WTC11 (cell line): ENCODE results near the gene CZIB. TPM values are rescaled to one million over a fixed set of nuclear protein-coding genes. Genes with fewer than 3 reads are reported as not detected.

Experiments used
- ELF4 ChIP-seq: sonication (generic); formaldehyde crosslinking; IDR thresholded peaks from 2 replicates; pipeline ENCODE4 v1.8.1; 2022; ENCODE audit warnings: low read depth, mild to moderate bottlenecking, moderate library complexity, missing genetic modification reagents
- EMX1 ChIP-seq: fragments of 250-450 bp; sonication (Bioruptor Pico); IDR thresholded peaks from 2 replicates; pipeline ENCODE4 v1.8.0; 2021; ENCODE audit warnings: mild to moderate bottlenecking
- ESRRA ChIP-seq: sonication (generic); formaldehyde crosslinking; IDR thresholded peaks from 2 replicates; pipeline ENCODE4 v1.8.1; 2022; ENCODE audit warnings: mild to moderate bottlenecking, missing genetic modification reagents, borderline replicate concordance
- FOXJ3 ChIP-seq: sonication (generic); formaldehyde crosslinking; IDR thresholded peaks from 2 replicates; pipeline ENCODE4 v1.9.0; 2021; ENCODE audit warnings: missing genetic modification reagents, mild to moderate bottlenecking, borderline replicate concordance
- FOXP1 ChIP-seq: sonication (generic); formaldehyde crosslinking; IDR thresholded peaks from 2 replicates; pipeline ENCODE4 v1.8.0; 2022; ENCODE audit warnings: missing genetic modification reagents, mild to moderate bottlenecking, moderate library complexity, borderline replicate concordance
- GABPB1 ChIP-seq: sonication (generic); formaldehyde crosslinking; IDR thresholded peaks from 2 replicates; pipeline ENCODE4 v1.8.1; 2023; ENCODE audit warnings: mild to moderate bottlenecking, missing genetic modification reagents
- GRHL2 ChIP-seq: fragments of 250-450 bp; sonication (Bioruptor Pico); IDR thresholded peaks from 2 replicates; pipeline ENCODE4 v1.8.0; 2022; ENCODE audit warnings: mild to moderate bottlenecking, moderate library complexity; ENCODE audit not compliant: insufficient replicate concordance, severe bottlenecking
- JUN ChIP-seq: sonication (generic); formaldehyde crosslinking; IDR thresholded peaks from 2 replicates; pipeline ENCODE4 v1.8.0; 2023; ENCODE audit warnings: mild to moderate bottlenecking, missing genetic modification reagents
- KAT7 ChIP-seq: sonication (generic); formaldehyde crosslinking; IDR thresholded peaks from 2 replicates; pipeline ENCODE4 v1.8.1; 2023; ENCODE audit warnings: missing genetic modification reagents, mild to moderate bottlenecking, borderline replicate concordance
- NFATC4 ChIP-seq: fragments of 250-450 bp; sonication (Bioruptor Pico); IDR thresholded peaks from 2 replicates; pipeline ENCODE4 v1.9.0; 2021; ENCODE audit warnings: mild to moderate bottlenecking
- NFYB ChIP-seq: sonication (generic); formaldehyde crosslinking; conservative IDR thresholded peaks from 2 replicates; pipeline ENCODE4 v1.8.0; 2022; ENCODE audit warnings: low read depth, missing genetic modification reagents
- NR1H2 ChIP-seq: sonication (generic); formaldehyde crosslinking; IDR thresholded peaks from 2 replicates; pipeline ENCODE4 v1.9.0; 2021; ENCODE audit warnings: mild to moderate bottlenecking, moderate library complexity, missing genetic modification reagents
- NR2C2 ChIP-seq: sonication (generic); formaldehyde crosslinking; IDR thresholded peaks from 2 replicates; pipeline ENCODE4 v1.8.0; 2022; ENCODE audit warnings: mild to moderate bottlenecking, missing genetic modification reagents
- NR3C1 ChIP-seq: sonication (generic); formaldehyde crosslinking; conservative IDR thresholded peaks from 2 replicates; pipeline ENCODE4 v1.8.1; 2023; ENCODE audit warnings: low read depth, mild to moderate bottlenecking, missing genetic modification reagents
- RORB ChIP-seq: fragments of 250-450 bp; sonication (Bioruptor Pico); IDR thresholded peaks from 2 replicates; pipeline ENCODE4 v1.9.0; 2021; ENCODE audit warnings: mild to moderate bottlenecking
- SMAD3 ChIP-seq: sonication (generic); formaldehyde crosslinking; IDR thresholded peaks from 2 replicates; pipeline ENCODE4 v1.8.0; 2022; ENCODE audit warnings: missing genetic modification reagents, mild to moderate bottlenecking, borderline replicate concordance
- SMAD4 ChIP-seq: sonication (generic); formaldehyde crosslinking; IDR thresholded peaks from 2 replicates; pipeline ENCODE4 v1.8.0; 2022; ENCODE audit warnings: mild to moderate bottlenecking, missing genetic modification reagents
- SOX15 ChIP-seq: fragments of 250-450 bp; sonication (Bioruptor Pico); IDR thresholded peaks from 2 replicates; pipeline ENCODE4 v1.9.0; 2021; ENCODE audit warnings: mild to moderate bottlenecking
- TCF7 ChIP-seq: sonication (generic); formaldehyde crosslinking; IDR thresholded peaks from 2 replicates; pipeline ENCODE4 v1.8.0; 2022; ENCODE audit warnings: mild to moderate bottlenecking, low read depth, missing genetic modification reagents, moderate library complexity
- TEAD1 ChIP-seq: sonication (generic); formaldehyde crosslinking; IDR thresholded peaks from 2 replicates; pipeline ENCODE4 v1.8.0; 2022; ENCODE audit warnings: mild to moderate bottlenecking, missing genetic modification reagents
- TEAD4 ChIP-seq: sonication (generic); formaldehyde crosslinking; IDR thresholded peaks from 2 replicates; pipeline ENCODE4 v1.8.0; 2022; ENCODE audit warnings: mild to moderate bottlenecking, missing genetic modification reagents
- ZNF121 ChIP-seq: sonication (generic); formaldehyde crosslinking; IDR thresholded peaks from 2 replicates; pipeline ENCODE4 v1.8.0; 2023; ENCODE audit warnings: missing genetic modification reagents
- ZNF138 ChIP-seq: sonication (generic); formaldehyde crosslinking; conservative IDR thresholded peaks from 2 replicates; pipeline ENCODE4 v1.8.1; 2022; ENCODE audit warnings: mild to moderate bottlenecking, moderate library complexity, missing genetic modification reagents
- ZNF317 ChIP-seq: sonication (generic); formaldehyde crosslinking; IDR thresholded peaks from 2 replicates; pipeline ENCODE4 v1.8.1; 2023; ENCODE audit warnings: low read depth, mild to moderate bottlenecking, moderate library complexity, missing genetic modification reagents, borderline replicate concordance
- ZNF396 ChIP-seq: fragments of 250-450 bp; sonication (Bioruptor Pico); IDR thresholded peaks from 2 replicates; pipeline ENCODE4 v1.8.0; 2021; ENCODE audit warnings: mild to moderate bottlenecking, moderate library complexity, borderline replicate concordance
- ZNF671 ChIP-seq: fragments of 250-450 bp; sonication (Bioruptor Pico); IDR thresholded peaks from 2 replicates; pipeline ENCODE4 v1.8.0; 2021; ENCODE audit warnings: mild to moderate bottlenecking
- total RNA-seq: library from RNA; stranded (reverse); gene quantifications from 3 replicates; pipeline ENCODE4 v1.2.3, GENCODE V29; 2021
- TF ChIP-seq, protein P1 (sequence below): sonication (generic); formaldehyde crosslinking; IDR thresholded peaks from 2 replicates; pipeline ENCODE4 v1.8.1; 2023; ENCODE audit warnings: mild to moderate bottlenecking, missing genetic modification reagents
- TF ChIP-seq, protein P2 (sequence below): sonication (generic); formaldehyde crosslinking; IDR thresholded peaks from 2 replicates; pipeline ENCODE4 v1.8.1; 2022; ENCODE audit warnings: missing genetic modification reagents, borderline replicate concordance
- TF ChIP-seq, protein P3 (sequence below): sonication (generic); formaldehyde crosslinking; IDR thresholded peaks from 2 replicates; pipeline ENCODE4 v1.8.0; 2022; ENCODE audit warnings: mild to moderate bottlenecking, missing genetic modification reagents
- TF ChIP-seq, protein P4 (sequence below): sonication (generic); formaldehyde crosslinking; conservative IDR thresholded peaks from 2 replicates; pipeline ENCODE4 v1.8.1; 2023; ENCODE audit warnings: mild to moderate bottlenecking, low read depth, missing genetic modification reagents, moderate library complexity
- TF ChIP-seq, protein P5 (sequence below): fragments of 200-600 bp; IDR thresholded peaks from 2 replicates; pipeline ENCODE4 v1.8.0; 2022; ENCODE audit warnings: antibody characterized with exemption
- TF ChIP-seq, protein P6 (sequence below): sonication (generic); formaldehyde crosslinking; IDR thresholded peaks from 2 replicates; pipeline ENCODE4 v1.8.0; 2022; ENCODE audit warnings: mild to moderate bottlenecking, missing genetic modification reagents

The CZIB gene
- total RNA-seq, 1 experiment from 2014 or later = 41.6 TPM

DNA sequence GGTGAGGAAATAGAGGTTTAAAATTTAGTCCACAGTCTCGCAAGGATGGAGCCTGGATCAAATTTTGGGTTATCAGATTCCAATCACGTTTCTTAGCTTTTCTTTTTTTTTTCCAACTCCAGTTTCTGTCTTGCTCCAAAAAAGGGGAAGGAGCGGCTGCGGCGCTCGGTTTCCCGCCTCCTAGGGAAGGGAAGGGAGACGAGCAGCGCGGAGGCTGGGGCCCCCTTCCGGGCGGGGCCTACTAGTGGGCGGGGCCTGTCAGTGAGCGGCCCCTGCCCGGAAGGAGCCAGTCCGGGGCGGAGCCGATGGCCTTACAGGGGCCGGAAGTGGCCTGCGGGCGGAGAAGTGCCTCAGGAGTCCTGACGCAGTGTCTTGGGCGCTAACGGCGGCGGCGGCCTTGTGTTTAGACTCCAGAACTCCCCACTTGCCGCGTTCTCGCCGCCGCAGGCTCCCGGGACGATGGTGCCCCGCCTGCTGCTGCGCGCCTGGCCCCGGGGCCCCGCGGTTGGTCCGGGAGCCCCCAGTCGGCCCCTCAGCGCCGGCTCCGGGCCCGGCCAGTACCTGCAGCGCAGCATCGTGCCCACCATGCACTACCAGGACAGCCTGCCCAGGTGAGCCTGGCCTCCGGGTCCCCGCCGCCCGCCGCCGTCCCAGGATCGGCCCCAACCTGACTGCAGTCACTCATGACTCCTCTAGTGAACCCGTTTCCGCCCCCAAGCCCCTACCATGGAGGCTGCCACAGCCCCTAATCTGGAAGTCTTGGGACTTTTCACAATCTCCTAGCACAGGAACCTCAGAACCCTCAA is 23.7 kb downstream of the CZIB start, which contains the start of gene CPT2 (continued):
- TF ChIP-seq EMX1 (no peak), FOXP1 (peak; percentile 79), ZNF317 (CRISPR knock-in tag) (no peak), JUN (CRISPR knock-in tag) (no peak), KAT7 (0 out of 2 replicates have a peak, but pooled peaks have one; percentile 66), RORB (no peak), ZNF396 (CRISPR knock-in tag) (no peak), GRHL2 (CRISPR knock-in tag) (no peak), NFYB (CRISPR knock-in tag) (no peak), GABPB1 (CRISPR knock-in tag) (no peak), SMAD3 (CRISPR knock-in tag) (0 out of 2 replicates have a peak, but pooled peaks have one; percentile 54), NR2C2 (CRISPR knock-in tag) (no peak), ZNF671 (no peak), NFATC4 (no peak), ZNF138 (no peak), ZNF121 (CRISPR knock-in tag) (no peak), FOXJ3 (no peak), TEAD1 (CRISPR knock-in tag) (no peak), SMAD4 (CRISPR knock-in tag) (no peak), SOX15 (CRISPR knock-in tag) (no peak), TCF7 (CRISPR knock-in tag) (no peak), ESRRA (peak; percentile 54; the same call in 1 of the 2 replicates), ELF4 (CRISPR knock-in tag) (0 out of 2 replicates have a peak, but pooled peaks have one; percentile 14), TEAD4 (CRISPR knock-in tag) (no peak), NR3C1 (CRISPR knock-in tag) (no peak), NR1H2 (CRISPR knock-in tag) (no peak)
- TF ChIP-seq, protein P1, sequence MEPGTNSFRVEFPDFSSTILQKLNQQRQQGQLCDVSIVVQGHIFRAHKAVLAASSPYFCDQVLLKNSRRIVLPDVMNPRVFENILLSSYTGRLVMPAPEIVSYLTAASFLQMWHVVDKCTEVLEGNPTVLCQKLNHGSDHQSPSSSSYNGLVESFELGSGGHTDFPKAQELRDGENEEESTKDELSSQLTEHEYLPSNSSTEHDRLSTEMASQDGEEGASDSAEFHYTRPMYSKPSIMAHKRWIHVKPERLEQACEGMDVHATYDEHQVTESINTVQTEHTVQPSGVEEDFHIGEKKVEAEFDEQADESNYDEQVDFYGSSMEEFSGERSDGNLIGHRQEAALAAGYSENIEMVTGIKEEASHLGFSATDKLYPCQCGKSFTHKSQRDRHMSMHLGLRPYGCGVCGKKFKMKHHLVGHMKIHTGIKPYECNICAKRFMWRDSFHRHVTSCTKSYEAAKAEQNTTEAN (CRISPR knock-in tag) = 0 out of 2 replicates have a peak, but pooled peaks have one; percentile 51
- TF ChIP-seq, protein P2, sequence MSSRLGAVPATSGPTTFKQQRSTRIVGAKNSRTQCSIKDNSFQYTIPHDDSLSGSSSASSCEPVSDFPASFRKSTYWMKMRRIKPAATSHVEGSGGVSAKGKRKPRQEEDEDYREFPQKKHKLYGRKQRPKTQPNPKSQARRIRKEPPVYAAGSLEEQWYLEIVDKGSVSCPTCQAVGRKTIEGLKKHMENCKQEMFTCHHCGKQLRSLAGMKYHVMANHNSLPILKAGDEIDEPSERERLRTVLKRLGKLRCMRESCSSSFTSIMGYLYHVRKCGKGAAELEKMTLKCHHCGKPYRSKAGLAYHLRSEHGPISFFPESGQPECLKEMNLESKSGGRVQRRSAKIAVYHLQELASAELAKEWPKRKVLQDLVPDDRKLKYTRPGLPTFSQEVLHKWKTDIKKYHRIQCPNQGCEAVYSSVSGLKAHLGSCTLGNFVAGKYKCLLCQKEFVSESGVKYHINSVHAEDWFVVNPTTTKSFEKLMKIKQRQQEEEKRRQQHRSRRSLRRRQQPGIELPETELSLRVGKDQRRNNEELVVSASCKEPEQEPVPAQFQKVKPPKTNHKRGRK (CRISPR knock-in tag) = no peak
- TF ChIP-seq, protein P3, sequence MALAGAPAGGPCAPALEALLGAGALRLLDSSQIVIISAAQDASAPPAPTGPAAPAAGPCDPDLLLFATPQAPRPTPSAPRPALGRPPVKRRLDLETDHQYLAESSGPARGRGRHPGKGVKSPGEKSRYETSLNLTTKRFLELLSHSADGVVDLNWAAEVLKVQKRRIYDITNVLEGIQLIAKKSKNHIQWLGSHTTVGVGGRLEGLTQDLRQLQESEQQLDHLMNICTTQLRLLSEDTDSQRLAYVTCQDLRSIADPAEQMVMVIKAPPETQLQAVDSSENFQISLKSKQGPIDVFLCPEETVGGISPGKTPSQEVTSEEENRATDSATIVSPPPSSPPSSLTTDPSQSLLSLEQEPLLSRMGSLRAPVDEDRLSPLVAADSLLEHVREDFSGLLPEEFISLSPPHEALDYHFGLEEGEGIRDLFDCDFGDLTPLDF (CRISPR knock-in tag) = 0 out of 2 replicates have a peak, but pooled peaks have one; percentile 52
- TF ChIP-seq, protein P4, sequence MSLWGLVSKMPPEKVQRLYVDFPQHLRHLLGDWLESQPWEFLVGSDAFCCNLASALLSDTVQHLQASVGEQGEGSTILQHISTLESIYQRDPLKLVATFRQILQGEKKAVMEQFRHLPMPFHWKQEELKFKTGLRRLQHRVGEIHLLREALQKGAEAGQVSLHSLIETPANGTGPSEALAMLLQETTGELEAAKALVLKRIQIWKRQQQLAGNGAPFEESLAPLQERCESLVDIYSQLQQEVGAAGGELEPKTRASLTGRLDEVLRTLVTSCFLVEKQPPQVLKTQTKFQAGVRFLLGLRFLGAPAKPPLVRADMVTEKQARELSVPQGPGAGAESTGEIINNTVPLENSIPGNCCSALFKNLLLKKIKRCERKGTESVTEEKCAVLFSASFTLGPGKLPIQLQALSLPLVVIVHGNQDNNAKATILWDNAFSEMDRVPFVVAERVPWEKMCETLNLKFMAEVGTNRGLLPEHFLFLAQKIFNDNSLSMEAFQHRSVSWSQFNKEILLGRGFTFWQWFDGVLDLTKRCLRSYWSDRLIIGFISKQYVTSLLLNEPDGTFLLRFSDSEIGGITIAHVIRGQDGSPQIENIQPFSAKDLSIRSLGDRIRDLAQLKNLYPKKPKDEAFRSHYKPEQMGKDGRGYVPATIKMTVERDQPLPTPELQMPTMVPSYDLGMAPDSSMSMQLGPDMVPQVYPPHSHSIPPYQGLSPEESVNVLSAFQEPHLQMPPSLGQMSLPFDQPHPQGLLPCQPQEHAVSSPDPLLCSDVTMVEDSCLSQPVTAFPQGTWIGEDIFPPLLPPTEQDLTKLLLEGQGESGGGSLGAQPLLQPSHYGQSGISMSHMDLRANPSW (CRISPR knock-in tag) = no peak
- TF ChIP-seq, protein P5, sequence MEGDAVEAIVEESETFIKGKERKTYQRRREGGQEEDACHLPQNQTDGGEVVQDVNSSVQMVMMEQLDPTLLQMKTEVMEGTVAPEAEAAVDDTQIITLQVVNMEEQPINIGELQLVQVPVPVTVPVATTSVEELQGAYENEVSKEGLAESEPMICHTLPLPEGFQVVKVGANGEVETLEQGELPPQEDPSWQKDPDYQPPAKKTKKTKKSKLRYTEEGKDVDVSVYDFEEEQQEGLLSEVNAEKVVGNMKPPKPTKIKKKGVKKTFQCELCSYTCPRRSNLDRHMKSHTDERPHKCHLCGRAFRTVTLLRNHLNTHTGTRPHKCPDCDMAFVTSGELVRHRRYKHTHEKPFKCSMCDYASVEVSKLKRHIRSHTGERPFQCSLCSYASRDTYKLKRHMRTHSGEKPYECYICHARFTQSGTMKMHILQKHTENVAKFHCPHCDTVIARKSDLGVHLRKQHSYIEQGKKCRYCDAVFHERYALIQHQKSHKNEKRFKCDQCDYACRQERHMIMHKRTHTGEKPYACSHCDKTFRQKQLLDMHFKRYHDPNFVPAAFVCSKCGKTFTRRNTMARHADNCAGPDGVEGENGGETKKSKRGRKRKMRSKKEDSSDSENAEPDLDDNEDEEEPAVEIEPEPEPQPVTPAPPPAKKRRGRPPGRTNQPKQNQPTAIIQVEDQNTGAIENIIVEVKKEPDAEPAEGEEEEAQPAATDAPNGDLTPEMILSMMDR = no peak
- TF ChIP-seq, protein P6, sequence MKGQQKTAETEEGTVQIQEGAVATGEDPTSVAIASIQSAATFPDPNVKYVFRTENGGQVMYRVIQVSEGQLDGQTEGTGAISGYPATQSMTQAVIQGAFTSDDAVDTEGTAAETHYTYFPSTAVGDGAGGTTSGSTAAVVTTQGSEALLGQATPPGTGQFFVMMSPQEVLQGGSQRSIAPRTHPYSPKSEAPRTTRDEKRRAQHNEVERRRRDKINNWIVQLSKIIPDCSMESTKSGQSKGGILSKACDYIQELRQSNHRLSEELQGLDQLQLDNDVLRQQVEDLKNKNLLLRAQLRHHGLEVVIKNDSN = no peak
